Measurements from ENCODE around the gene MAPKBP1. TPM values are rescaled to one million over a fixed set of nuclear protein-coding genes. Genes with fewer than 3 reads are reported as not detected.

The MAPKBP1 gene
- total and polyA plus RNA-seq, 2 of the 13 experiments (the other 11 are each of a cell fraction or from before 2014, with no cell fraction given), result 3.0 to 7.3 TPM

- TF ChIP-seq ZNF784 (CRISPR knock-in tag; IDR thresholded peaks at IDR 0.05; ENCODE audit: borderline replicate concordance), result no peak
- TF ChIP-seq STAT5B (CRISPR knock-in tag; IDR thresholded peaks at IDR 0.05), result no peak
- no peak for TF ChIP-seq MEIS1 (CRISPR knock-in tag; IDR thresholded peaks at IDR 0.05; ENCODE audit: borderline replicate concordance)
- no peak for TF ChIP-seq HOXA3 (CRISPR knock-in tag; IDR thresholded peaks at IDR 0.05)
- no peak for TF ChIP-seq MTA3 (CRISPR knock-in tag; IDR thresholded peaks at IDR 0.05)
- no peak for TF ChIP-seq HBP1 (CRISPR knock-in tag; IDR thresholded peaks at IDR 0.05; ENCODE audit: low read depth)
- no peak for TF ChIP-seq KLF6 (CRISPR knock-in tag; IDR thresholded peaks at IDR 0.05)
Measured at GRCh38 chr15:41834096-41834495, 59.8 kb downstream of the MAPKBP1 start (continued).

GRCh38 chr15:41836073-41836472 lies 61.8 kb downstream of the MAPKBP1 start:
- Histone ChIP-seq H4K20me1 (ENCODE audit: insufficient read depth, low read length) (no peaks in the 10 kb centered on the region), H3K4me3 (replicated peaks in 1 of 3; ENCODE audit: insufficient read depth in 1 of 3, low read depth in 2 of 3, low read length in 3 of 3) (no peak overlapping the region), H3K27ac (ENCODE audit: extremely low read length, insufficient read depth, low read length) (no peak overlapping the region), H3K36me3 (replicated peaks in 1 of 2; ENCODE audit: control insufficient read depth in 1 of 2, insufficient read depth in 2 of 2, low read length in 2 of 2) (peaks cover 1 to 5% of the 10 kb centered on the region in 2 experiments; a peak in 1 of 5 replicates), H3K4me1 (ENCODE audit: insufficient read depth, low read length) (no peaks in the 10 kb centered on the region), H3K27me3 (ENCODE audit: control insufficient read depth in 1 of 2, insufficient read depth in 2 of 2, low read length in 2 of 2) (no peaks in the 10 kb centered on the region), H3K79me2 (ENCODE audit: insufficient read depth, low read length) (no peaks in the 10 kb centered on the region), H2AFZ (ENCODE audit: low read length) (no peak overlapping the region), H3K9ac (ENCODE audit: insufficient read depth, low read depth, low read length) (no peak overlapping the region), H3K9me3 (ENCODE audit: low read length) (no peaks in the 10 kb centered on the region), H3K4me2 (ENCODE audit: low read depth, low read length) (no peak overlapping the region)
- FAIRE-seq, result no peak
- BruUV-seq (replicated peaks), result no TSS peak
- no peak for DNase-seq (ENCODE audit: low spot score)
- in situ Hi-C loops (cut with HindIII; ENCODE audit: extremely low pct_ligation_motif_present, low pct_unique_long_range_greater_than_20kb), result no loop called here
- no peak for ATAC-seq
- CTCF ChIA-PET (ENCODE audit: low intra/inter-chr PET ratio, low total read pairs), result no interaction called here
- POLR2A ChIA-PET, result no interaction called here
- WGBS (ENCODE audit: low lambda C conversion rate), result 94% methylated on average over 6 of the region's 6 CpGs
- TF ChIP-seq LBX2 (CRISPR knock-in tag; IDR thresholded peaks at IDR 0.05; ENCODE audit: borderline replicate concordance), result no peak
- no peak for TF ChIP-seq ZNF317 (CRISPR knock-in tag; IDR thresholded peaks at IDR 0.05)
- TF ChIP-seq RBAK (CRISPR knock-in tag; IDR thresholded peaks at IDR 0.05), result no peak
- no peak for TF ChIP-seq SOX5 (CRISPR knock-in tag; IDR thresholded peaks at IDR 0.05; ENCODE audit: borderline replicate concordance)
- TF ChIP-seq ZNF451 (CRISPR knock-in tag; IDR thresholded peaks at IDR 0.05), result no peak
- no peak for TF ChIP-seq ZBTB34 (CRISPR knock-in tag; IDR thresholded peaks at IDR 0.05)
- TF ChIP-seq NCOA5 (CRISPR knock-in tag; IDR thresholded peaks at IDR 0.05), result no peak
- no peak for TF ChIP-seq SIX4 (CRISPR knock-in tag; IDR thresholded peaks at IDR 0.05)
- no peak for TF ChIP-seq ZMYM2 (CRISPR knock-in tag; IDR thresholded peaks at IDR 0.05)
- intact Hi-C loops (cut with micrococcal nuclease; ENCODE audit: unreplicated experiment), result no loop called here
